Kidney capillary endothelial cell (primary cell): ENCODE data around the gene IRAK4.
A peak's percentile ranks its signal among the peaks of the same experiment; 100 is the strongest.

Source experiments
- DNase-seq: peaks from one replicate; pipeline ENCODE4 v3.0.0-alpha.2; 2018; ENCODE audit warnings: low spot score

IRAK4 gene

GRCh38 chr12:43766291-43766690, 7.5 kb downstream of the IRAK4 start:
- DNase-seq: no peak

- no peak for DNase-seq
Measured at GRCh38 chr12:43776498-43776897, 17.7 kb downstream of the IRAK4 start.

- no peak for DNase-seq
Measured at GRCh38 chr12:43786899-43787693, 28.3 kb downstream of the IRAK4 start.

- DNase-seq: no peak
Measured at GRCh38 chr12:43789941-43790340, 31.2 kb downstream of the IRAK4 start.

DNA sequence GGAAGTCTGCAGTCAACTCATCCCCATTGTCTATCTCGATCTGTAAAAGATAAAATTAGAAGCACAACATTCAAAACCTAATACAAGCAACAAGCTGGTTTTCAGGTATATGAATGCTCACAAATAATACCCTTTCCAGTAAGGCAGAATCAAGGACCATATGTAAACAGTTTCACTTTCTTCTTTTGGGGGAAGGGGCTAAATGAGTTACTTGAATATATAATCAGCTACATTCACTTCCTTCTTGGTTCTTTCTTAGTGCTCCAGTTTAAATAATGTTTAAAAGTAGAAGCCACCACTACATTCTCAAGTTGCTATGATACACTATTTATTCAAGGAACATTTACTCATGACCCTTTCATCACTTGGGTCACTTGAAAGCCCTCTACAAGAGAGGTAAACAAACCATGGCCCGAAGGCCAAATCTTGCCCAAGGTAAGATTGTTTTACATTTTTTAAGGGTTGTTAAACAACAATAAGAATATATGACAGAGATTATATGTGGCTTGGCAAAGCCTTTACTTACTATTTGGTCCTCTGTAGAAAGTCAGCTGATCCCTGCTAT, 37.0 kb downstream of the IRAK4 start:
- no peak for DNase-seq

DNA sequence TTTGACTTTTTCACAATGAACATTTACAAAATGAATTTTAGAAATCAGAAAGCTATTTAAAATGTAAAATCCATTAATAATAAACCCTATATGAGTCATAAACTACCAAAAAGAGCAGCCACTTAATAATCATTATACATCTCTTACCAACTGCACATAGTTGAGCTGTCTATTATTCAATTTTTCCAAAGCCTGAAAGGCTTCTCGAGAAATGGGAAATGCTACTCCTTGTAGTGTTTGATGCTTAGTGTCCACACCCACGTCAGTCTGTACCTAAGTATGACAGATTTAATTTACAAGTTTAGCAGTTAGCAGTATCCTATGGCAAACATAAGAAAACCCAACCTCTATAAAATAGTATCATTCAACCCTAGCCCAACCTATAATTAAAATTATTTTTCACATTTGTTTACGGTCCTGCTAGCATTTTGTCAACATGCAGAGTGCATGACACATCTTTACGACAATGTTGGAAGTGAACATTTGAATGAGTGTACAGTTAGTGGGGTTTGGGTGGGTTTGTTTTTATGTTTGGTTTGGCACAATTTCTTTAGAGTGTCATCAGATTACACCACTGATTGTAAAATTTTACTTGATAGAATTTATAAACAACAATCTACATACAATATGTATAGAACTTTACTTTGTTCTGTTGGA, 38.9 kb downstream of the IRAK4 start:
- no peak for DNase-seq

- DNase-seq: peak; percentile 33
Measured at GRCh38 chr12:43805149-43805859, 46.6 kb downstream of the IRAK4 start.

GRCh38 chr12:43805860-43806736, 47.3 kb downstream of the IRAK4 start, which contains the start of gene TWF1:
Gene TWF1 (minus strand): TSS chr12:43806317. CDS start chr12:43806245, 72 bp downstream.
- DNase-seq: peak; percentile 59

DNA sequence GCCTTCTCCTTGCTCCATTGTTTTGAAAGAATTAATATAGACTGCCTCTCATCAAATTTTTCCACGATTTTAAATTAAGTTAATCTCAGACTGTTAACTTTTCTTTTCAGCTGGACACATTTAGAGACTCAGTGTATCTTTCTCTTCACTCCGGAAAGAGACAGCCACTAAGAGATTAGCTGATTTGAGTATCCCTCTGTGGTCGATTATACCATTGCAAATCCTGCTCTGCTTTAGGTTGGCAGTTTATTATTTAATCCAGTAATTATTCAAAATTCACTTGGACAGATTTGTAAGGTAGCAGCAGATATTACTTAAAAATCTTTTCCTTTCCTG, 48.0 kb downstream of the IRAK4 start:
- DNase-seq: no peak

DNA sequence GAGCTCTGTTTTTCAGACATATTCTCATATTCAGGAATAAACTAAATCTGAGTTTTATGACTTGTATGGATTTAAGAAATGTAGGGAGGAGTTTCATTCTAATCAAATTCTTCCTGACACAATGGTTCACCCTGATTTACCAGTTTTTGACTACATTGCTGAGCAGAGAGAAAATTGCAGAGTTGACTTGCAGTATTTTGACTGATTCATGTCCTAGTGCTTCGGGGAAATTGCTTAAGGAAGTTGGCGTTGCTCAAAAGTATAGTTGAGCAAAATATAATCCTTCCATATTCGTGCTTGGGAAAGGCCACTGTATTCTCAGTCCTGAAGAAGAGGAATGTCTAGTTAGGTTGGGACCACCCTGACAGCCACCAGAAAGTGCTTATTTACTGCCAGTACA, 48.6 kb downstream of the IRAK4 start:
- DNase-seq: no peak

DNA sequence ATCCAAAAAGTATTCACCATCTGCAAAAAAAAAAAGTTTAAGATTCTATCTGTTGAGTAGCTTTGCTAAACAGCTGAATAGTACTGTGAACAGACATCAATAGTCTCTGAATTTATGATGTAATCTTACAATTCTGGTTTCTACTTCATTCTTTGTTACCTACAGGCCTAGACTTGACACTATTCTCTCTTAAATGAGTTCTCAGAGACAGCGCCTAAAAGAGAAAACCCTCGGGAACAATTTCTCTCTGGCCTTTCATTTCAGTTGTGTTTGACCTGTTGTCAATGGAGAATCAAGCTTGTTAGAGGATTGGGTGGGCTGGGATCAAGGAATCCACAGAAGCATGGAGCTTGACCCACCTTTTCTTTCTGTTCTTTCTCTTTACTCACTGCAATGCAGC, 53.3 kb downstream of the IRAK4 start:
- DNase-seq: no peak

DNA sequence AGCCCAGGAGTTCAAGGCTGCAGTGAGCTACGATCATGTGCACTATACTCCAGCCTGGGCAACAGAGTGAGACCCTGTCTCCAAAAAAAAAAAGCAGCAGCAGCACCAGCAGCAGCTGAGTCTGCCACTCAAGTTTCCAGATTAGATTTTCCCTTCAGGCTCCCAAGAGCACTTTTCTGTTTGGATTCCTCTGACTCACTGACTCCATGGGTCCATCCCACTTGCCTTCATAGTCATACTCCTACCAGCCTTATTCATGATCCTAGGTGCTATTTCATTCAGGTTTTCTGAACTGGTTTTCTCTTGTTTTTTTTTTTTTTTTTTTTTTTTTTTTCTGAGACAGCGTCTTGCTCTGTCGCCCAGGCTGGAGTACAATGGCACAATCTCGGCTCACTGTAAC, 54.2 kb downstream of the IRAK4 start:
- no peak for DNase-seq

GRCh38 chr12:43815416-43815815, 56.7 kb downstream of the IRAK4 start:
- DNase-seq: no peak

GRCh38 chr12:43816168-43816567, 57.4 kb downstream of the IRAK4 start:
- DNase-seq: no peak

DNA sequence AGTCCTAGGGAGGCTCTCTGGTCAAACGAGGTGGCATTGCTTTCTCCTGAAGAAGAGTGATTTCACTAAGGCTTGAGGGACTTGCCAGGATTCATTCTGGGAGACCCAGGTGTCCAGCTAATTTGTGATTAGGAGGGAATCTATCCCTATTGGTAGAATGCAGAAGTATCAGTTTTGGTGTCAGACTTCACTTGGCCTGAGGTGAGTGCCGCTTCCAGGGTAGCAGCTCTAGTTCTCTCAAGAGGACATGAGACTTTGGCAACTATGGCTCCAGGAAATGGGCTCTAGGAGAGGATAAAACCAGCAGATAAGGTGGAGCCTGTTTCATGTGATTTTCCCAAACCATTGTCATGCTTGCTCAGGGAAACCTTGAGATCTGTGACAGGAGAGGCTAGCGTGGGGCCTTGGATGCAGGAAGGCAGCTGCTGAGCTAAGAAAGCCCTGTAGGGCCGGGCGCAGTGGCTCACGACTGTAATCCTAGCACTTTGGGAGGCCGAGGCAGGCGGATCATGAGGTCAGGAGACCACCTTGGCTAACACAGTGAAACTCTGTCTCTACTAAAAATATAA, 65.5 kb downstream of the IRAK4 start:
- no peak for DNase-seq

- DNase-seq: no peak
Measured at GRCh38 chr12:43826681-43827080, 67.9 kb downstream of the IRAK4 start.

DNA sequence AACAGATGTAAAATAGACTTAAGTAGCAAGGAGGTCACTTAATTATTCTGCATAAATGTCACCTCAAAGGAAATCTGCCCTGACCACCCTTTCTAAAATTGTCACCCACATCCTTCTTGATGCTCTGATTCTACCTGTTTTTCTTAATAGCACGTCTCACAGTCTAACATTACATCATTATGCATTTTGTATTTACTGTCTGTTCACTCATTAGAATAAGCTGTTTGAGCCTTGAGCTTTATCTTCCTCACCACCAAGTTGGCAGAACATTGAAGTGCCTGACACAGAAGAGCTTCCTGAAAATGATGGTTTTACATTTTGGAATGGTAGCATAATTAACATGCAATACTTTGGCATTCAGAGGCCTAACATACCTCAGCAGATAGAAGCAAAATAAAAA, 68.3 kb downstream of the IRAK4 start:
- no peak for DNase-seq

GRCh38 chr12:43832463-43833168, 73.9 kb downstream of the IRAK4 start:
- no peak for DNase-seq

- peak; percentile 21 for DNase-seq
Measured at GRCh38 chr12:43835264-43835655, 76.5 kb downstream of the IRAK4 start.

- DNase-seq: peak; percentile 60
Measured at GRCh38 chr12:43835656-43836474, 77.1 kb downstream of the IRAK4 start, which contains the start of gene TMEM117. Gene TMEM117 (plus strand): TSS chr12:43836081.
